Measurements from ENCODE around the gene CD14. TPM values are rescaled to one million over a fixed set of nuclear protein-coding genes. Genes with fewer than 3 reads are reported as not detected.
"Not testable (repeated sequence)": the region's sequence is repeated elsewhere in the genome, so short reads cannot be mapped to it uniquely, and the experiment has no call there.

The CD14 gene
- total RNA-seq, 1 experiment from 2014 or later, result not detected

- POLR2A ChIA-PET (ENCODE audit: unreplicated experiment), result no interaction called here
- DNase-seq, result no peak
- no peak for TF ChIP-seq CTCF (conservative IDR thresholded peaks at IDR 0.05; ENCODE audit: low read depth, low read length)
- TF ChIP-seq EZH2 (IDR thresholded peaks at IDR 0.05; ENCODE audit: low read length, unreplicated experiment), result no peak
- no peak for TF ChIP-seq EZH2phosphoT487 (IDR thresholded peaks at IDR 0.05; ENCODE audit: borderline replicate concordance, low read length)
Measured at GRCh38 chr5:140672455-140673186, 39.6 kb upstream of the CD14 start.

GRCh38 chr5:140671472-140672125 is 38.6 kb upstream of the CD14 start:
- ChIA-PET POLR2A (ENCODE audit: unreplicated experiment) (no interaction called here), CTCF (no interaction called here)
- no peaks in the 10 kb centered on the region for H3K9me2 ChIP-seq (replicated peaks; ENCODE audit: low read length)
- DNase-seq, result no peak
- peaks cover 2% of the 10 kb centered on the region for H3K4me1 ChIP-seq (ENCODE audit: insufficient read depth, low read length)
- H3K9me3 ChIP-seq (ENCODE audit: low read length), result no peaks in the 10 kb centered on the region
- no TSS peak for BruUV-seq (replicated peaks)
- no peak for TF ChIP-seq EZH2 (IDR thresholded peaks at IDR 0.05; ENCODE audit: low read length, unreplicated experiment)
- no peak for TF ChIP-seq EZH2phosphoT487 (IDR thresholded peaks at IDR 0.05; ENCODE audit: borderline replicate concordance, low read length)
- no peak for TF ChIP-seq CTCF (conservative IDR thresholded peaks at IDR 0.05; ENCODE audit: low read depth, low read length)
- peak; percentile 19 for ATAC-seq
- no peak overlapping the region for H3K27ac ChIP-seq (ENCODE audit: low read length)
- H3K36me3 ChIP-seq (ENCODE audit: low read depth, low read length), result peaks cover 26% of the 10 kb centered on the region
- no peak overlapping the region for H3K9ac ChIP-seq (ENCODE audit: low read length)
- no peaks in the 10 kb centered on the region for H3K27me3 ChIP-seq (ENCODE audit: low read length)
- no peak overlapping the region for H3K4me2 ChIP-seq (ENCODE audit: low read length)
- no peaks in the 10 kb centered on the region for H3F3A ChIP-seq (ENCODE audit: low read length, unreplicated experiment)
- peaks cover 16% of the 10 kb centered on the region for H3K79me2 ChIP-seq (ENCODE audit: low read length)
- H4K20me1 ChIP-seq (ENCODE audit: low read length), result peaks cover 3% of the 10 kb centered on the region; the same call in 1 of the 2 replicates
- H3K4me3 ChIP-seq (ENCODE audit: low read length), result no peak overlapping the region
- intact Hi-C loops (cut with micrococcal nuclease), result no loop called here
- no peak overlapping the region for H2AFZ ChIP-seq (ENCODE audit: low read length)

More at GRCh38 chr5:140672455-140673186, 39.6 kb upstream of the CD14 start:
- H3K79me2 ChIP-seq (ENCODE audit: low read length), result peaks cover 6% of the 10 kb centered on the region
- no peak overlapping the region for H3K4me3 ChIP-seq (ENCODE audit: low read length)
- H3K36me3 ChIP-seq (ENCODE audit: low read depth, low read length), result peaks cover 24% of the 10 kb centered on the region
- no peaks in the 10 kb centered on the region; the same call in 1 of the 2 replicates for H4K20me1 ChIP-seq (ENCODE audit: low read length)
- no peaks in the 10 kb centered on the region for H3K9me2 ChIP-seq (replicated peaks; ENCODE audit: low read length)
- no peaks in the 10 kb centered on the region for H3K9me3 ChIP-seq (ENCODE audit: low read length)
- CTCF ChIA-PET, result no interaction called here
- H3K27me3 ChIP-seq (ENCODE audit: low read length), result no peaks in the 10 kb centered on the region
- no peaks in the 10 kb centered on the region for H3K4me1 ChIP-seq (ENCODE audit: insufficient read depth, low read length)
- intact Hi-C loops (cut with micrococcal nuclease), result no loop called here
- no TSS peak for BruUV-seq (replicated peaks)
- no peak overlapping the region for H3K9ac ChIP-seq (ENCODE audit: low read length)
- H3K4me2 ChIP-seq (ENCODE audit: low read length), result no peak overlapping the region
- H3F3A ChIP-seq (ENCODE audit: low read length, unreplicated experiment), result no peaks in the 10 kb centered on the region
- no peak overlapping the region for H3K27ac ChIP-seq (ENCODE audit: low read length)
- 0 out of 2 replicates have a peak, but pooled peaks have one; percentile 7 for ATAC-seq
- H2AFZ ChIP-seq (ENCODE audit: low read length), result no peak overlapping the region

GRCh38 chr5:140671035-140671434 is 38.1 kb upstream of the CD14 start:
- Histone ChIP-seq H3K36me3 (ENCODE audit: low read depth, low read length) (peaks cover 26% of the 10 kb centered on the region), H3K79me2 (ENCODE audit: low read length) (peaks cover 22% of the 10 kb centered on the region)
- H3K4me3 ChIP-seq (ENCODE audit: low read length); H4K20me1 ChIP-seq (ENCODE audit: low read length); H2AFZ ChIP-seq (ENCODE audit: low read length); CTCF ChIA-PET; H3K9me2 ChIP-seq (replicated peaks; ENCODE audit: low read length); H3K9ac ChIP-seq (ENCODE audit: low read length); H3K27ac ChIP-seq (ENCODE audit: low read length); H3K27me3 ChIP-seq (ENCODE audit: low read length); DNase-seq; H3K4me1 ChIP-seq (ENCODE audit: insufficient read depth, low read length); intact Hi-C loops (cut with micrococcal nuclease); POLR2A ChIA-PET (ENCODE audit: unreplicated experiment); ATAC-seq; BruUV-seq (replicated peaks); H3K4me2 ChIP-seq (ENCODE audit: low read length); H3K9me3 ChIP-seq (ENCODE audit: low read length); H3F3A ChIP-seq (ENCODE audit: low read length, unreplicated experiment): not testable (repeated sequence)
